MM.1S (cell line): Measurements from ENCODE around the gene DRG1.

Source experiments
- DNase-seq: peaks from one replicate; pipeline ENCODE4 v3.0.0-alpha.2; 2015
- H2AFZ ChIP-seq: fragments of 300-600 bp; sonication (generic); 2 replicates; pipeline ENCODE4 v1.6.0; 2016; ENCODE audit warnings: antibody characterized with exemption, low read length
- H3F3A ChIP-seq: fragments of 300-600 bp; sonication (generic); 2 replicates; pipeline ENCODE4 v1.6.1; 2016; ENCODE audit warnings: mild to moderate bottlenecking, antibody characterized with exemption, low read length, moderate library complexity, mixed read lengths; ENCODE audit not compliant: insufficient read depth
- H3K27ac ChIP-seq: fragments of 300-600 bp; sonication (generic); 2 replicates; pipeline ENCODE4 v1.5.1; 2016; ENCODE audit warnings: mild to moderate bottlenecking, low read length
- H3K27me3 ChIP-seq: fragments of 300-600 bp; sonication (generic); replicated peaks from 2 replicates; pipeline ENCODE4 v1.6.0; 2016; ENCODE audit warnings: low read length; ENCODE audit not compliant: insufficient read depth
- H3K36me3 ChIP-seq: fragments of 300-600 bp; sonication (generic); replicated peaks from 2 replicates; pipeline ENCODE4 v1.6.1; 2016; ENCODE audit warnings: mild to moderate bottlenecking, low read length, mixed read lengths; ENCODE audit not compliant: insufficient read depth
- H3K4me1 ChIP-seq: fragments of 300-600 bp; sonication (generic); 2 replicates; pipeline ENCODE4 v1.6.1; 2016; ENCODE audit warnings: low read length, mixed read lengths
- H3K4me2 ChIP-seq: fragments of 300-600 bp; sonication (generic); 2 replicates; pipeline ENCODE4 v1.6.0; 2016; ENCODE audit warnings: low read depth, low read length
- H3K4me3 ChIP-seq: fragments of 300-600 bp; sonication (generic); 2 replicates; pipeline ENCODE4 v1.5.1; 2016; ENCODE audit warnings: low read length, mixed read lengths
- H3K79me2 ChIP-seq: fragments of 300-600 bp; sonication (generic); 2 replicates; pipeline ENCODE4 v1.6.1; 2016; ENCODE audit warnings: mixed run types, low read length, mixed read lengths
- H3K9ac ChIP-seq: fragments of 300-600 bp; sonication (generic); 2 replicates; pipeline ENCODE4 v1.6.1; 2016; ENCODE audit warnings: low read length, mixed read lengths
- H3K9me2 ChIP-seq: fragments of 300-600 bp; sonication (generic); replicated peaks from 2 replicates; pipeline ENCODE4 v1.6.1; 2016; ENCODE audit warnings: mild to moderate bottlenecking, low read length, mixed read lengths; ENCODE audit not compliant: insufficient read depth
- H3K9me3 ChIP-seq: fragments of 300-600 bp; sonication (generic); replicated peaks from 2 replicates; pipeline ENCODE4 v1.6.1; 2016; ENCODE audit warnings: mild to moderate bottlenecking, low read length, mixed read lengths; ENCODE audit not compliant: insufficient read depth
- H4K20me1 ChIP-seq: fragments of 300-600 bp; sonication (generic); 2 replicates; pipeline ENCODE4 v1.6.1; 2016; ENCODE audit warnings: mild to moderate bottlenecking, low read length, moderate library complexity, mixed read lengths; ENCODE audit not compliant: insufficient read depth
- EZH2 ChIP-seq: fragments of 300-600 bp; sonication (generic); optimal IDR thresholded peaks from 2 replicates; pipeline ENCODE3; 2017; ENCODE audit warnings: low read depth, mild to moderate bottlenecking, antibody characterized with exemption, low read length, mixed read lengths
- EZH2phosphoT487 ChIP-seq: fragments of 300-600 bp; sonication (generic); IDR thresholded peaks from 2 replicates; pipeline ENCODE4 v1.6.1; 2018; ENCODE audit warnings: antibody characterized with exemption, low read length
- TF ChIP-seq, protein P1 (sequence below): fragments of 300-600 bp; sonication (generic); IDR thresholded peaks from 2 replicates; pipeline ENCODE4 v1.5.1; 2016; ENCODE audit warnings: antibody characterized with exemption, low read length, mixed read lengths

Gene DRG1

GRCh38 chr22:31431950-31432349, 32.5 kb downstream of the DRG1 start:
- DNase-seq: no peak
- no peaks in the 10 kb centered on the region for H3K9me3 ChIP-seq
- H2AFZ ChIP-seq: no peak overlapping the region
- no peak overlapping the region for H3K27ac ChIP-seq
- H3K27me3 ChIP-seq: no peaks in the 10 kb centered on the region
- H3F3A ChIP-seq: 0 out of 2 replicates have a peak, but pooled peaks cover 3% of the 10 kb centered on the region
- H3K4me3 ChIP-seq: no peak overlapping the region
- H3K79me2 ChIP-seq: peaks cover 27% of the 10 kb centered on the region
- no peak overlapping the region for H3K9ac ChIP-seq
- TF ChIP-seq, protein P1, sequence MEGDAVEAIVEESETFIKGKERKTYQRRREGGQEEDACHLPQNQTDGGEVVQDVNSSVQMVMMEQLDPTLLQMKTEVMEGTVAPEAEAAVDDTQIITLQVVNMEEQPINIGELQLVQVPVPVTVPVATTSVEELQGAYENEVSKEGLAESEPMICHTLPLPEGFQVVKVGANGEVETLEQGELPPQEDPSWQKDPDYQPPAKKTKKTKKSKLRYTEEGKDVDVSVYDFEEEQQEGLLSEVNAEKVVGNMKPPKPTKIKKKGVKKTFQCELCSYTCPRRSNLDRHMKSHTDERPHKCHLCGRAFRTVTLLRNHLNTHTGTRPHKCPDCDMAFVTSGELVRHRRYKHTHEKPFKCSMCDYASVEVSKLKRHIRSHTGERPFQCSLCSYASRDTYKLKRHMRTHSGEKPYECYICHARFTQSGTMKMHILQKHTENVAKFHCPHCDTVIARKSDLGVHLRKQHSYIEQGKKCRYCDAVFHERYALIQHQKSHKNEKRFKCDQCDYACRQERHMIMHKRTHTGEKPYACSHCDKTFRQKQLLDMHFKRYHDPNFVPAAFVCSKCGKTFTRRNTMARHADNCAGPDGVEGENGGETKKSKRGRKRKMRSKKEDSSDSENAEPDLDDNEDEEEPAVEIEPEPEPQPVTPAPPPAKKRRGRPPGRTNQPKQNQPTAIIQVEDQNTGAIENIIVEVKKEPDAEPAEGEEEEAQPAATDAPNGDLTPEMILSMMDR: no peak
- no peak for TF ChIP-seq EZH2phosphoT487
- no peak for TF ChIP-seq EZH2
- no peaks in the 10 kb centered on the region for H3K4me1 ChIP-seq
- H4K20me1 ChIP-seq: no peaks in the 10 kb centered on the region
- peaks cover 9% of the 10 kb centered on the region; the same call in 1 of the 2 replicates for H3K36me3 ChIP-seq
- no peak overlapping the region for H3K4me2 ChIP-seq
- no peaks in the 10 kb centered on the region for H3K9me2 ChIP-seq

GRCh38 chr22:31436132-31436531, 36.7 kb downstream of the DRG1 start:
- no peak overlapping the region for H3K4me3 ChIP-seq
- no peaks in the 10 kb centered on the region for H3K4me1 ChIP-seq
- H2AFZ ChIP-seq: no peak overlapping the region
- DNase-seq: no peak
- 0 out of 2 replicates have a peak, but pooled peaks cover 8% of the 10 kb centered on the region for H3K79me2 ChIP-seq
- peaks cover 16% of the 10 kb centered on the region; the same call in 1 of the 2 replicates for H3K36me3 ChIP-seq
- H3K9ac ChIP-seq: no peak overlapping the region
- no peaks in the 10 kb centered on the region for H3K9me2 ChIP-seq
- H3K27me3 ChIP-seq: no peaks in the 10 kb centered on the region
- no peaks in the 10 kb centered on the region for H3F3A ChIP-seq
- H3K9me3 ChIP-seq: no peaks in the 10 kb centered on the region
- H3K27ac ChIP-seq: no peak overlapping the region
- H3K4me2 ChIP-seq: no peak overlapping the region
- no peaks in the 10 kb centered on the region for H4K20me1 ChIP-seq
- TF ChIP-seq EZH2 (no peak), EZH2phosphoT487 (no peak)
- TF ChIP-seq, protein P1: no peak

DNA sequence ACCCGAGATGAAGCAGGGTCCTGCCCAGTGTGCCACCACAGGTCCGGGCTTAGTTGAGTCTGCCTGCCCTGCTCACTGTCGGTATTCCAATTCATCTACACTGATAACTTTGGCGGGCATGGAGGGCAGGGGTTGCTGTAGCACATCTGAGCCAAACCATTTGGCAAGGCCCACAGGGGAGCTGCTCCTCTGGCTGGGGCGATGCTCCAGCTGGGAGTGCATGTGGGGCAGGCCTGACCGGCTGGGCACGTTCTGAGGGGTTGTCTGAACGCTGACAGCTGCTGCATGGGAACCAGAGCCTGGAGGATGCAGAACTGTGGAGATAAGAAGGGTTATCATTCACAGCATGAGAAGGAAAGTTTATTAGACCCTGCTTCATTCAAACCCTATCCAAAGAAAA, 40.4 kb downstream of the DRG1 start:
- Histone ChIP-seq H3K79me2 (0 out of 2 replicates have a peak, but pooled peaks cover 5% of the 10 kb centered on the region), H3K4me3 (no peak overlapping the region), H3K36me3 (peaks cover 16% of the 10 kb centered on the region), H3K27ac (no peak overlapping the region), H3K9me2 (no peaks in the 10 kb centered on the region), H4K20me1 (no peaks in the 10 kb centered on the region), H2AFZ (no peak overlapping the region), H3K9ac (no peak overlapping the region), H3K4me1 (0 out of 2 replicates have a peak, but pooled peaks cover 2% of the 10 kb centered on the region), H3K27me3 (no peaks in the 10 kb centered on the region), H3K4me2 (no peak overlapping the region), H3K9me3 (no peaks in the 10 kb centered on the region), H3F3A (no peaks in the 10 kb centered on the region)
- TF ChIP-seq, protein P1: no peak
- no peak for TF ChIP-seq EZH2phosphoT487
- TF ChIP-seq EZH2: no peak
- DNase-seq: no peak
